ENCODE measurements around the gene CDCA4.

The CDCA4 gene

DNA sequence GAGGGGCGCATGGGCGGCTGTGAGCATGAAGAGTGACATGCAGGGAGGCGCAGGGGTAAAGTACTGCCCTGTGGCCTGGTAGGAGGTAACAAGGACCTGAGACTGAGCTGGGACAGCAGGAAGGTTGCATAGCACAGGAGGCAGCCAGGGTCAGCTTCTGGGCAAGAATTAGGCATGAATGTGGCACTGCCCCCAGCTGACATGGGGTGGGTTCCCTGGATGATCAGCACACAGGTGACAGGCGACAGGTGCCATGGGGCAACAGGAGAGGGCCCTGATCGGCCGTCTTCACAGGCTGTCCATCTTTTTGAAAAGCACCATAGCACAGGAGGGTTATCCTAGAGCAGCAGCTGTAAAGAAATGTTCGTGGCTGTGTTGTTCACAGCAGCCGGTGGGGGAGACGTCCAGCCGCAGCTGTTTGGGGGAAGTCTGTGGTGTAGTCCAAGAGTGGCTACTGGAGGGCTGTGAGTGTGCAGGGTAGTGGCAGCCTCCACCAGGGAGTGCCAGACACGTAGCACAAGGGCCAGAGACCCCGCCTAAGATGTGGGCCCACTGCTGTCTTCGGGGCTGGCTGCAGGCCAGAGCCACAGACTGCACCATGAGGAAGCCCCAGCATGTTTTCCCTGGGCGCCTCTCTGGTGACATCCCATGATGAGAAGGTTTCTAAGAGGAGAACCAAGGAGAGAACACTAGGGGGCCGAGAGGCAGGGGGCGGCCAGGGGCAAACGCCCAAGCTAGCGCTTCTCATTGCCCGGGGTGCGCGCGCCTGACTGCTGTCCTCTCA, 26.9 kb downstream of the CDCA4 start:
- H3K4me3 ChIP-seq (ENCODE audit: low read depth, low read length): no peak overlapping the region
- TF ChIP-seq, protein P1, sequence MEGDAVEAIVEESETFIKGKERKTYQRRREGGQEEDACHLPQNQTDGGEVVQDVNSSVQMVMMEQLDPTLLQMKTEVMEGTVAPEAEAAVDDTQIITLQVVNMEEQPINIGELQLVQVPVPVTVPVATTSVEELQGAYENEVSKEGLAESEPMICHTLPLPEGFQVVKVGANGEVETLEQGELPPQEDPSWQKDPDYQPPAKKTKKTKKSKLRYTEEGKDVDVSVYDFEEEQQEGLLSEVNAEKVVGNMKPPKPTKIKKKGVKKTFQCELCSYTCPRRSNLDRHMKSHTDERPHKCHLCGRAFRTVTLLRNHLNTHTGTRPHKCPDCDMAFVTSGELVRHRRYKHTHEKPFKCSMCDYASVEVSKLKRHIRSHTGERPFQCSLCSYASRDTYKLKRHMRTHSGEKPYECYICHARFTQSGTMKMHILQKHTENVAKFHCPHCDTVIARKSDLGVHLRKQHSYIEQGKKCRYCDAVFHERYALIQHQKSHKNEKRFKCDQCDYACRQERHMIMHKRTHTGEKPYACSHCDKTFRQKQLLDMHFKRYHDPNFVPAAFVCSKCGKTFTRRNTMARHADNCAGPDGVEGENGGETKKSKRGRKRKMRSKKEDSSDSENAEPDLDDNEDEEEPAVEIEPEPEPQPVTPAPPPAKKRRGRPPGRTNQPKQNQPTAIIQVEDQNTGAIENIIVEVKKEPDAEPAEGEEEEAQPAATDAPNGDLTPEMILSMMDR (IDR thresholded peaks at IDR 0.05; ENCODE audit: insufficient read depth, low read depth, low read length, missing control alignments): no peak
- DNase-seq (ENCODE audit: low read depth): no peak

DNA sequence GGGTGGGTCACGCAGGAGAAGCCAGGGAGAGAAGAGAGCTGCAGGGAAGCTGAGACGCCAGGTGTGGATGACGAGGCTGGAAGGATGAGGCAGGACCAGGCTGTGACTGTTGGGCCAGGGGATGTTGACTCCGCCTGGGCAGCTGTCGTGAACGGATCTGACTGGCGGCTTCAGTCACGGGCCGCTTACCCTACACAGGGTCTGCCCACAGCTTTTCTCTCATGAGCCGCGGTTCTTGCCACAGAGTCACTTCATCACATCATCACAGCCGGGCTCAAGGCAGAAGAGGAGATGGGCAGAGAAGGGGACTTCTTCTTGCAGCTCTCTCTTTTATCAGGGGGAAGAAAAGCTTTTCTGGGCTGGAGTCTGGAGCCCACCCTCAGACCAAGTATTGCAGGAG, 27.6 kb downstream of the CDCA4 start:
- TF ChIP-seq, protein P1 (IDR thresholded peaks at IDR 0.05; ENCODE audit: insufficient read depth, low read depth, low read length, missing control alignments): no peak
- no peak overlapping the region for H3K4me3 ChIP-seq (ENCODE audit: low read depth, low read length)
- no peak for DNase-seq (ENCODE audit: low read depth)

DNA sequence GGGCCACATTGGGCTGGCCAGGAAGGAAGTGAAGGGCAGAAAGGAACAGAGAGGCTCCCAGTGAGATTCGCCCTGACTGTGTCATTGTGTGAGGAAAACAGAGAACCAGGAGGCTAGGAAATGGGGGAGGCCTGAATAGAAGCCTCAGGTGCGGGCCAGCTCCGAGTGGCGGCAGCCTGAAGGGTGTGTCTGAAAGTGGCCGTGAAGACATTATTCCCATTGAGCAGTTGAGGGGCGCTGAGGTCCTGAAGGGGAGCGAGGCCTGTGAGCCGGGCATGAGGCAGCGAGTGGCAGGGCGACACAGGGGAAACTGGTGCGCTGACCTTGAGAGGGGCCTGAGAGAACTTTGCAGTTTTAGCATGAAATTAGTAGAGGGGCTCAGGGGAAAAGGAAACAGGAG, 28.4 kb downstream of the CDCA4 start:
- no peak for DNase-seq (ENCODE audit: low read depth)
- no peak overlapping the region for H3K4me3 ChIP-seq (ENCODE audit: low read depth, low read length)
- TF ChIP-seq, protein P1 (IDR thresholded peaks at IDR 0.05; ENCODE audit: insufficient read depth, low read depth, low read length, missing control alignments): no peak

DNA sequence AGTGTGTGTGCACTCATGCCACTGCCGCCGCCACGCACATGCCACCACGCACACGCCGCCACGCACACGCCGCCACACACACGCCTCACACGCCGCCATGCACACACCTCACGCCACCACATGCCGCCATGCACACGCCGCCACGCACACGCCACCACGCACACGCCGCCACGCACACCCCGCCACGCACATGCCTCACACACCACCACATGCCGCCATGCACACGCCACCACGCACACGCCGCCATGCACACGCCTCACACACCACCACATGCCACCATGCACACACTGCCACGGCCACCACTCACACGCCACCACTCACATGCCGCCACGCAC, 29.0 kb downstream of the CDCA4 start:
- TF ChIP-seq, protein P1 (IDR thresholded peaks at IDR 0.05; ENCODE audit: insufficient read depth, low read depth, low read length, missing control alignments): no peak
- DNase-seq (ENCODE audit: low read depth): no peak
- H3K4me3 ChIP-seq (ENCODE audit: low read depth, low read length): no peak overlapping the region

DNA sequence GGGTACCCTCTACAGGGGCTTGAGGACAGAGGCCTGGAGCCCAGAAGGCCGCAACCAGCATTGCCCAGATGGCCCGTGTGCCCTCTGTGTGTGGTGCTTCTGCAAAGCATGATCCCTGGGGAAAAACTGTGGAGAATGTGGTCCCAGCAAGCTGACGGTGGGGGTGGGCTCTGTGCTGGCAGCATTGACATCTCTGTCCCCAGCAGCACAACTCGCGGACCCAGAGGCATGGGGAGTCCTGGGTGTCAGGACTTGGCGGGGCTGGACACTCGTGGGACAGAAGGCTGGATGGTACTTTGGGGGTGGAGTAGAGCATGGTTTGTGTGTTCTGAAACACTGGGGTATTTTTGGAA, 31.0 kb downstream of the CDCA4 start:
- TF ChIP-seq, protein P1 (IDR thresholded peaks at IDR 0.05; ENCODE audit: insufficient read depth, low read depth, low read length, missing control alignments): no peak
- DNase-seq (ENCODE audit: low read depth): no peak
- H3K4me3 ChIP-seq (ENCODE audit: low read depth, low read length): no peak overlapping the region

DNA sequence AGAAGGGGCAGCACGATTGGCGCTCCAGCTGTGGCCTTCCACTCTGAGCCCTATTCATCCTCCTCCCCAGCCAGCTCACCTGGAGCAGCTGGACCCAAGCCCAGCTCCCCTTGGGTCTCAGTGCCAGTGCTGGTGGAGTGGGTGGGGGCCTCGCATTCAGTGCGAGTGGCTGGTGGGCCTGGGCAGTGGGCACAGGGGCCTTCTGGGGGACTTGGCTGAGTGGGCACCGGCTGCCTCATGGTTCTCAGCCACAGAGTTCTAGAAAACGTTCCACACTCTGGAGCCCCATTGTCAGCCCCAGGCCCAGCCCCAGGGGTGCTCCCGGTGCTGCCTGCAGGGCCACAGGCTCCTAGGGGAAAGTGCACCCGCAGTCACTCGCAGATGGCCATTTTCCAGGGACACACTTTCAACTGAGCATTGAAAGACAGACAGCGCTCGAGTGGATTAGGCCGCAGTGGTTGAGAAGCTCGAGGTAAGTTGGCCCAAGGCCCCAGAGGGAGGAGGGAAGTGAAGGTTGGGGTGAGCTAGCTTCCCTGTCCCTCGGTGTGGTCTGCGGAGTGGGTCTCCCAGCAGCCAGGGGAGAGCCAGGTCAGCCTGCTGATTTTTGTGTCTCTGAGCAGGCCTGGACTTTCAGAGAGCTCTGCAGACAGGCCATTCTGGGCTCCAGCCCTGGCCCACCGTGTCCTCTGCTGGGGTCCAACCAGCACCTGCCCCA, 31.5 kb downstream of the CDCA4 start:
- no peak overlapping the region for H3K4me3 ChIP-seq (ENCODE audit: low read depth, low read length)
- DNase-seq (ENCODE audit: low read depth): no peak
- TF ChIP-seq, protein P1 (IDR thresholded peaks at IDR 0.05; ENCODE audit: insufficient read depth, low read depth, low read length, missing control alignments): no peak

Measured in GM12865 (cell line).